Esophagus muscularis mucosa (tissue), 4 donors: ENCODE results near the gene R3HDM4. TPM values are rescaled to one million over a fixed set of nuclear protein-coding genes. Genes with fewer than 3 reads are reported as not detected.
"Not testable (repeated sequence)": the region's sequence is repeated elsewhere in the genome, so short reads cannot be mapped to it uniquely, and the experiment has no call there.

Experiments used
- DNase-seq: peaks from one replicate; pipeline ENCODE4 v3.0.0-alpha.2; 2017; ENCODE audit errors: extremely low spot score
- H3K27ac ChIP-seq, 4 donors: fragments of 200-600 bp; sonication (generic); replicated peaks in 1 of 4; 1 replicate in 3 of 4; 2 replicates in 1 of 4; pipeline ENCODE4 v1.5.1; 2016 to 2019; ENCODE audit warnings: mild to moderate bottlenecking in 1 of 4
- H3K27me3 ChIP-seq, 4 donors: fragments of 200-600 bp; sonication (generic); one replicate each; pipeline versions ENCODE4 v1.5.1 to v1.6.0; 2016 to 2019
- H3K36me3 ChIP-seq, 4 donors: fragments of 200-600 bp; sonication (generic); one replicate each; pipeline ENCODE4 v1.5.1; 2016 to 2019
- H3K4me1 ChIP-seq, 4 donors: fragments of 200-600 bp; sonication (generic); one replicate each; pipeline ENCODE4 v1.5.1; 2016 to 2019
- H3K4me3 ChIP-seq, 4 donors: fragments of 200-600 bp; sonication (generic); 1 replicate in 2 of 4; 2 replicates in 2 of 4; pipeline ENCODE4 v1.5.1; 2016 to 2019; ENCODE audit warnings: mild to moderate bottlenecking in 4 of 4, moderate library complexity in 1 of 4
- H3K9me3 ChIP-seq, 4 donors: fragments of 200-600 bp; sonication (generic); 1 replicate in 3 of 4; 2 replicates in 1 of 4; pipeline ENCODE4 v1.5.1; 2016 to 2019
- CTCF ChIP-seq, 3 experiments: fragments of 200-600 bp in 2 of 3; fragments of 450-650 bp in 1 of 3; sonication (generic) in 2 of 3; IDR thresholded peaks; one replicate each; pipeline ENCODE4 v1.5.1; 2017 to 2019; ENCODE audit warnings: antibody characterized with exemption in 3 of 3, mild to moderate bottlenecking in 2 of 3, moderate library complexity in 1 of 3
- EP300 ChIP-seq: sonication (generic); formaldehyde crosslinking; IDR thresholded peaks from one replicate; pipeline ENCODE4 v1.6.1; 2017; ENCODE audit warnings: antibody characterized with exemption
- POLR2A ChIP-seq: fragments of 450-650 bp; IDR thresholded peaks from one replicate; pipeline ENCODE4 v1.6.1; 2017; ENCODE audit warnings: antibody characterized with exemption, moderate library complexity, mild to moderate bottlenecking, low read depth
- POLR2AphosphoS5 ChIP-seq, 2 donors: sonication (generic); formaldehyde crosslinking; IDR thresholded peaks; one replicate each; pipeline ENCODE4 v1.6.1; 2017; ENCODE audit warnings: antibody characterized with exemption in 2 of 2
- WGBS: methylation state at CpG from one replicate; pipeline ENCODE4 v1.1.5; 2018; 5-methylcytosine and 5-hydroxymethylcytosine counted together
- intact Hi-C: fragments of 100-400 bp; cut with DNase I; formaldehyde crosslinking; loops from one replicate; pipeline ENCODE4 v1.15.1; 2023
- total RNA-seq, 4 donors: library from RNA; depleted of rRNA; stranded (reverse); fragments of >200 nt; gene quantifications; one replicate each; pipeline versions ENCODE4 v1.1.0 to v1.2.1, GENCODE V29; 2016

Gene R3HDM4
- total RNA-seq, 4 donors from 2014 or later: 32.0 to 52.5 (median 40.0) TPM

DNA sequence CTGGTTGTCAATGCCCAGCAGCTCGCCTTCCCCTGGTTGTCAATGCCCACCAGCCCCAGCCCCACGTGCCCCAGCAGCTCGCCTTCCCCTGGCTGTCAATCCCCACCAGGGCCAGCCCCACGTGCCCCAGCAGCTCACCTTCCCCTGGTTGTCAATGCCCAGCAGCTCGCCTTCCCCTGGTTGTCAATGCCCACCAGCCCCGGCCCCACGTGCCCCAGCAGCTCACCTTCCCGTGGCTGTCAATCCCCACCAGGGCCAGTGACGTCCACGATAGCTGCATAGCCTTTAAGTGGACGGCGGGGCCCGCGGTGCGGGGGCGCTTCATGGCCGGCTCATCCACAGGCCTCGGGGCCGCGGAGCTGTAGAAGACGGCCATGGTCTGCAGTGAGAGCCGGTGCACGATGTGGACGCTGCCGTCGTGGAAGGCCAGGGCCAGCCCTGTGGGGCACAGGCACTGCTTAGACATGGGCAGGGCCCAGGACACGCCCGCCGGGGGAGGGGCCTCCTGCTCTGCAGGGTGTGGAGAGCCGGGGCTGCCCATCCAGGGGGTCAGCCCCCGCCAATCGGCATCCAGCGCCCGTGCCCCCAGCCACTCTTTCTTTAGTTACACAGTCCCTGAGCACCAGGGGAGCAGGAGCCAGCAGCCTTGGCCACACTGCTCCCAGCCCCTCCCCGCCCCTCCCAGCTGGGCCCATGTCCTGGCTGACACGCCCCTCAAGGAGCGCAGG lies 33.1 kb downstream of the R3HDM4 start:
- DNase-seq: no peak
- intact Hi-C loops: no loop called here
- Histone ChIP-seq H3K27ac (no peak overlapping the region), H3K4me1 (no peaks in the 10 kb centered on the region), H3K36me3 (peaks cover 45 to 98% (median 87%) of the 10 kb centered on the region in 4 donors), H3K4me3 (no peak overlapping the region), H3K27me3 (no peaks in the 10 kb centered on the region), H3K9me3 (no peaks in the 10 kb centered on the region)
- TF ChIP-seq POLR2AphosphoS5 (IDR thresholded peaks at IDR 0.05): no peak
- TF ChIP-seq EP300: no peak
- TF ChIP-seq POLR2A: no peak
- no peak for TF ChIP-seq CTCF (IDR thresholded peaks at IDR 0.05)
- 86% methylated on average over 18 of the region's 37 CpGs for WGBS

DNA sequence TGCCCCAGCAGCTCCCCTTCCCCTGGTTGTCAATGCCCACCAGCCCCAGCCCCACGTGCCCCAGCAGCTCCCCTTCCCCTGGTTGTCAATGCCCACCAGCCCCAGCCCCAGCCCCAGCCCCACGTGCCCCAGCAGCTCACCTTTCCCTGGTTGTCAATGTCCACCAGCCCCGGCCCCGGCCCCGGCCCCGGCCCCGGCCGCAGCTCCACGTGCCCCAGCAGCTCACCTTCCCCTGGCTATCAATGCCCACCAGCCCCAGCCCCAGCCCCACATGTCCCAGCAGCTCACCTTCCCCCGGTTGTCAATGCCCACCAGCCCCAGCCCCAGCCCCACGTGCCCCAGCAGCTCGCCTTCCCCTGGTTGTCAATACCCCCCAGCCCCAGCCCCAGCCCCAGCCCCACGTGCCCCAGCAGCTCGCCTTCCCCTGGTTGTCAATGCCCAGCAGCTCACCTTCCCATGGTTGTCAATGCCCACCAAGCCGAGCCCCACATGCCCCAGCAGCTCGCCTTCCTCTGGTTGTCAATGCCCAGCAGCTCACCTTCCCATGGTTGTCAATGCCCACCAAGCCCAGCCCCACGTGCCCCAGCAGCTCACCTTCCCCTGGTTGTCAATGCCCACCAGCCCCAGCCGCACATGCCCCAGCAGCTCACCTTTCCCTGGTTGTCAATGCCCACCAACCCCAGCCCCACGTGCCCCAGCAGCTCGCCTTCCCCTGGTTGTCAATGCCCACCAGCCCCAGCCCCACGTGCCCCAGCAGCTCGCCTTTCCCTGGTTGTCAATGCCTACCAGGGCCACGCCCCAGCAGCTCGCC lies 34.1 kb downstream of the R3HDM4 start:
- 81% methylated on average over 17 of the region's 24 CpGs for WGBS
- not testable (repeated sequence) for DNase-seq

DNA sequence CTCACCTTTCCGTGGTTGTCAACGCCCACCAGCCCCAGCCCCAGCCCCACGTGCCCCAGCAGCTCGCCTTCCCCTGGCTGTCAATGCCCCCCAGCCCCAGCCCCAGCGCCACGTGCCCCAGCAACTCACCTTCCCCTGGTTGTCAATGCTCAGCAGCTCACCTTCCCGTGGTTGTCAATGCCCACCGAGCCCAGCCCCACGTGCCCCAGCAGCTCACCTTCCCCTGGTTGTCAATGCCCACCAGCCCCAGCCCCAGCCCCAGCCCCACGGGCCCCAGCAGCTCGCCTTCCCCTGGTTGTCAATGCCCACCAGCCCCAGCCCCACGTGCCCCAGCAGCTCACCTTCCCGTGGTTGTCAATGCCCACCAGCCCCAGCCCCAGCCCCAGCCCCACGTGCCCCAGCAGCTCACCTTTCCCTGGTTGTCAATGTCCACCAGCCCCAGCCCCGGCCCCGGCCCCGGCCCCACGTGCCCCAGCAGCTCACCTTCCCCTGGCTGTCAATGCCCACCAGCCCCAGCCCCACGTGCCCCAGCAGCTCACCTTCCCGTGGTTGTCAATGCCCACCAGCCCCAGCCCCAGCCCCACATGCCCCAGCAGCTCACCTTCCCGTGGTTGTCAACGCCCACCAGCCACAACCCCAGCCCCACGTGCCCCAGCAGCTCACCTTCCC lies 34.9 kb downstream of the R3HDM4 start:
- not testable (repeated sequence) for H3K4me3 ChIP-seq
- WGBS: 88% methylated on average over 15 of the region's 23 CpGs

More for the DNA sequence above, 34.1 kb downstream of the R3HDM4 start:
- H3K27ac ChIP-seq, H3K27me3 ChIP-seq, H3K4me3 ChIP-seq, H3K9me3 ChIP-seq, intact Hi-C loops, H3K4me1 ChIP-seq: not testable (repeated sequence)
- peaks cover 39 to 98% (median 87%) of the 10 kb centered on the region in 4 donors for H3K36me3 ChIP-seq

DNA sequence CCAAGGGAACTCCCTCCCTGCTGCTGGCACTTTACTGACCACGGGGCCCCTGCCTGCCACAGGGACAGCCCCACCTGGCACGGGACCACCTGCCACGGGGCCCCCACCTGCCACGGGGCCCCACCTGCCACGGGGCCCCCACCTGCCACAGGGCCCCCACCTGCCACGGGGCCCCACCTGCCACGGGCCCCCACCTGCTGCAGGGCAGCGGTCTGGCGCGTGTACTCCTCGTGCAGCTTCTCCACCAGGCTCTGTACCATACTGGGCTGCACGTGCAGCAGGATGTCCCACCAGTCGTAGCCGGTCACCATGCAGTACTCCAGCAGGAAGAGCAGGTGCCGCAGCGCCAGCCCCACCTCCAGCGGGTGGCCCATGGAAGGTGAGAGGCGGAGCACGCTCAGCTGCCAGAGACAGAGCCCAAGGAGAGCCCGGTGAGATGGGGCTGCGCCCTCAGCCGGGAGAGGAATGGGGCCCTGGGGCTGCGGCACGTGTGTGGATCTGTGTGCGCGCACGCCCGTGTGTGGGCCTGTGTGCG lies 36.2 kb downstream of the R3HDM4 start:
- Histone ChIP-seq H3K4me3 (no peak overlapping the region), H3K27ac (no peak overlapping the region), H3K36me3 (peaks cover 31 to 94% (median 81%) of the 10 kb centered on the region in 4 donors), H3K4me1 (peaks cover 7 to 13% (median 9%) of the 10 kb centered on the region in 4 donors), H3K27me3 (no peaks in the 10 kb centered on the region), H3K9me3 (no peaks in the 10 kb centered on the region)
- WGBS: 96% methylated on average over 8 of the region's 29 CpGs
- TF ChIP-seq POLR2A: no peak
- no peak for TF ChIP-seq EP300
- no peak for TF ChIP-seq CTCF (IDR thresholded peaks at IDR 0.05)
- TF ChIP-seq POLR2AphosphoS5 (IDR thresholded peaks at IDR 0.05): no peak
- intact Hi-C loops: no loop called here
- DNase-seq: no peak

More for the DNA sequence above, 34.9 kb downstream of the R3HDM4 start:
- intact Hi-C loops, H3K27me3 ChIP-seq, H3K4me1 ChIP-seq, DNase-seq, H3K9me3 ChIP-seq, H3K27ac ChIP-seq: not testable (repeated sequence)
- peaks cover 34 to 98% (median 88%) of the 10 kb centered on the region in 4 donors for H3K36me3 ChIP-seq

DNA sequence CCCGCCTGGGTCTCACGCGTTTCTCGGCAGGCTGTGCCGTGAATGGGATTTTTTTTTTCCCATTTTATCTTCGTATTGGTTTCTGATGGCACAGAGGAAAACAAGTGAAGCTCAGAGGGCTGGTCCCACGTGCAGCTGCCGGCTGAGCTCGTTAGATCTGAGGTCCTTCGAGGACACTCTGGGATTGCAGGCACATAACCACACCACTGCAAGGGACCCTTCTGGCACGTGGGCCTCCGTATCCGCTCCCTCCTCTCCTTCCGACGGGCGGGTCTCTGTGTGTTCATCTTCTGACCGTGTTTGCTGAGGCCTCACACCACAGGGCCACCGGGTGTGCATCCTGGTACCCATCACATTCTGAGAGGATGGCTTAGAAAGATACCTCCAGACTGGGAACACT lies 36.9 kb downstream of the R3HDM4 start:
- H3K27me3 ChIP-seq: no peaks in the 10 kb centered on the region
- WGBS: 76% methylated on average over 17 of the region's 18 CpGs

More for the DNA sequence above, 36.9 kb downstream of the R3HDM4 start:
- intact Hi-C loops: no loop called here
- H3K9me3 ChIP-seq: no peaks in the 10 kb centered on the region
- no peak for DNase-seq
- no peak for TF ChIP-seq POLR2A
- no peak for TF ChIP-seq CTCF (IDR thresholded peaks at IDR 0.05)
- no peak for TF ChIP-seq POLR2AphosphoS5 (IDR thresholded peaks at IDR 0.05)
- no peak for TF ChIP-seq EP300
- peaks cover 26 to 92% (median 76%) of the 10 kb centered on the region in 4 donors for H3K36me3 ChIP-seq
- H3K27ac ChIP-seq: no peak overlapping the region
- no peak overlapping the region for H3K4me3 ChIP-seq
- peaks cover 8 to 15% (median 11%) of the 10 kb centered on the region in 4 donors for H3K4me1 ChIP-seq
